Stimulated activated naive B cell treated with anti-CD40 and anti-IgM and Interleukin-4, amounts not matched to agents 10 μg/mL and 1 μg/mL and 100 μg/mL, for 72 hours (primary cell): ENCODE measurements around the gene PNPO.
"Not testable (repeated sequence)": the region's sequence is repeated elsewhere in the genome, so short reads cannot be mapped to it uniquely, and the experiment has no call there.

Experiments used
- ATAC-seq, 2 donors: fragments of 150-1000 bp; cut with Tn5 transposase; replicated peaks; 2 replicates each; pipeline ENCODE4 v1.10.0; 2021; ENCODE audit warnings: moderate library complexity in 1 of 2
- DNase-seq: peaks from one replicate; pipeline ENCODE4 v3.0.0; 2021
- H3K27ac Mint-ChIP-seq: one replicate; pipeline ENCODE4 v1.8.0; 2022; ENCODE audit warnings: mild to moderate bottlenecking, mixed read lengths
- H3K27me3 Mint-ChIP-seq, 2 donors: one replicate each; pipeline ENCODE4 v1.8.0; 2022; ENCODE audit warnings: mixed read lengths in 2 of 2
- H3K36me3 Mint-ChIP-seq, 2 donors: one replicate each; pipeline ENCODE4 v1.8.0; 2022; ENCODE audit warnings: mixed read lengths in 2 of 2, mild to moderate bottlenecking in 1 of 2
- H3K4me1 Mint-ChIP-seq, 2 donors: one replicate each; pipeline ENCODE4 v1.8.0; 2022; ENCODE audit warnings: mixed read lengths in 2 of 2, mild to moderate bottlenecking in 1 of 2
- H3K4me3 Mint-ChIP-seq, 2 donors: one replicate each; pipeline ENCODE4 v1.8.0; 2022; ENCODE audit warnings: mild to moderate bottlenecking in 2 of 2, mixed read lengths in 2 of 2, moderate library complexity in 1 of 2
- H3K9me3 Mint-ChIP-seq, 2 donors: one replicate each; pipeline ENCODE4 v1.8.0; 2022; ENCODE audit warnings: mixed read lengths in 2 of 2, mild to moderate bottlenecking in 1 of 2

The PNPO gene

DNA sequence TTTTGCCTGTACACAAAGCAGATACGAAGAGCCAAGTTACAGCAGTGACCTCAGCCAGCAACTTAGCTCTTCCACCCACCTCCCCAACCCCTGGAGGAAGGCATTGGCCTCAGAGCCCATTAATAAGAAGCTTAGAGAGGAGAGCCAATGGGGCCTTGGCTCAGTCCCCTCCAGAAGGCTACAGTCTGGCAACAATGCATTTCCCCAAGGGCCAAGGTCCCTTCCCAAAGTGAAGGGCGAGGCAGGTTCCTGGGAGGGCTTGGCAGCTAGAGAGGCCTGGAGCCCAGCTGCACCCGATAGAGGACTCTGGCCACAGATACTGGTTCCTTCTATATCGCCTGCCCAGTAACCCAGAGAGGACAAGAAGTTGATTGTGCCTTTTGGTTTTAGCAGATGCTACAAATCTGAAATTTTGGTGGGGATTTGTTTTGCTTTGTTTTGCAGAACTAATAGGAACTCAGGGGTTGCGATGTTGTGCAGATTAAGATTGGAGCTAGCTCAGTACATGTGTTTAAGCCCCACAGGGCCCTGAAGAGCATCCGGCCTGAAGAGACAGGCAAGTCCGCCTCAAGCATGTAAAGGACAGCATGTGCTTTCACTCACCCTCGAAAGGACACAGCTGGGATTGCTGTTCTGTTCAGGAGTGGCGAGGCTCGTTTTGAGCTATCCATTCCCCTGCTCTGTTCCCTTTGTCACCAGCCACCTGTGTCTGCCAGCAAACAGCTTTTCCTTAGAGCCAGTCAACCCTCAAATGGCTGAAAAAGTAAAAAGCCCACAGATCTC is 12.0 kb upstream of the PNPO start:
- DNase-seq, result no peak
- Mint-ChIP-seq H3K9me3 (no peaks in the 10 kb centered on the region), H3K27me3 (no peaks in the 10 kb centered on the region), H3K4me1 (peaks cover 5 to 8% of the 10 kb centered on the region in 2 donors), H3K27ac (no peak overlapping the region), H3K4me3 (no peak overlapping the region), H3K36me3 (peaks cover 27 to 42% of the 10 kb centered on the region in 2 donors)
- ATAC-seq, result no peak

DNA sequence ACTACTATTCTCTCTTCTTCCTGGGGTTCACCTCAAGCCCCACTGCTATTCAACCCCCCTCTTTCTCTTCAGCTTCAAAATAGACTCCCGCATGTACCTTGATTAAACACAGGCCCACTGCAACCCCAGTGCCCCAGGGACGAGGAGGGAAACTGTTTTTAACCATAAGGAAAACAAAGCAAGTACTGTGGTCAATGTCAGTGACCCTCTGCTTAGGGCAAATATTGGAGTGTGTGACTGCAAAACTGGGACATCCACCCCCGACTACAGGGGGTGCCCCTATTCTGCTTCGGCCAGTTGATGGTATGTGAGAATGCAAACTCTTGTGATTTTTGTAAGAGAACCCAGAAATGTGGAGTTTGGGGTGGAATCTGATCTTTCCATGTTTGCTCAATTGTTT is 9.5 kb upstream of the PNPO start:
- no peaks in the 10 kb centered on the region for H3K9me3 Mint-ChIP-seq
- H3K27ac Mint-ChIP-seq, result peak overlapping the region; percentile 9
- no peak overlapping the region for H3K4me3 Mint-ChIP-seq
- DNase-seq (no peak), ATAC-seq (no peak)
- H3K36me3 Mint-ChIP-seq, result peaks cover 22 to 39% of the 10 kb centered on the region in 2 donors
- peaks cover 12 to 13% of the 10 kb centered on the region in 2 donors for H3K4me1 Mint-ChIP-seq
- H3K27me3 Mint-ChIP-seq, result no peaks in the 10 kb centered on the region

- Mint-ChIP-seq H3K4me1 (peaks cover 13 to 20% of the 10 kb centered on the region in 2 donors), H3K36me3 (peaks cover 14 to 23% of the 10 kb centered on the region in 2 donors), H3K4me3 (no peak overlapping the region), H3K27me3 (no peaks in the 10 kb centered on the region), H3K27ac (peak overlapping the region; percentile 75), H3K9me3 (no peaks in the 10 kb centered on the region)
- ATAC-seq (no peak), DNase-seq (no peak)
Measured at GRCh38 chr17:47934856-47935255, 6.5 kb upstream of the PNPO start.

- peaks cover 14 to 23% of the 10 kb centered on the region in 2 donors for H3K36me3 Mint-ChIP-seq
- H3K4me3 Mint-ChIP-seq, DNase-seq, ATAC-seq, H3K27ac Mint-ChIP-seq, H3K9me3 Mint-ChIP-seq, H3K27me3 Mint-ChIP-seq: not testable (repeated sequence)
- H3K4me1 Mint-ChIP-seq, result peaks cover 19 to 26% of the 10 kb centered on the region in 2 donors
Measured at GRCh38 chr17:47935468-47935867, 5.9 kb upstream of the PNPO start.

DNA sequence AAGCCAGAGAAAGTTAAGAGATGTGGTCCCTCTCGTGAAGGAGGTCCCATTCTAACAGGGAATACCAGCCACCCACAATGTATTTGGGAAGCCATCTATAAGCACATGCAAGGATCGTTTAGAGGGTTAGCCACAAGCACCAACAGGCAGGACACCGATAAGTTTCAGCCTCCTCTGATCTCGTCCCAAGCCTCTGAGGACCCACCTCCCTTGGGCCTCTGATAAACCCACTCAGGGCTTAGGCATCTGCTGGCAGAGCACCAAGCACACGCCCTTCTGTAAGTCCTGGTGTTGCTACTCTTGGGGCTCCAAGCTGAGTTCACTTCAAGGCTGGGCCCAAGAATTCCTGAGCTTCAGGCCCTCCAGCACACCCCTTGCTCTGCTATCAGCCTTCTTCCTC is 5.4 kb upstream of the PNPO start:
- ATAC-seq (no peak), DNase-seq (no peak)
- Mint-ChIP-seq H3K27ac (no peak overlapping the region), H3K4me1 (peaks cover 22 to 31% of the 10 kb centered on the region in 2 donors), H3K9me3 (peaks cover 2 to 3% of the 10 kb centered on the region in 2 donors), H3K36me3 (peaks cover 16 to 26% of the 10 kb centered on the region in 2 donors), H3K4me3 (no peak overlapping the region), H3K27me3 (no peaks in the 10 kb centered on the region)

DNA sequence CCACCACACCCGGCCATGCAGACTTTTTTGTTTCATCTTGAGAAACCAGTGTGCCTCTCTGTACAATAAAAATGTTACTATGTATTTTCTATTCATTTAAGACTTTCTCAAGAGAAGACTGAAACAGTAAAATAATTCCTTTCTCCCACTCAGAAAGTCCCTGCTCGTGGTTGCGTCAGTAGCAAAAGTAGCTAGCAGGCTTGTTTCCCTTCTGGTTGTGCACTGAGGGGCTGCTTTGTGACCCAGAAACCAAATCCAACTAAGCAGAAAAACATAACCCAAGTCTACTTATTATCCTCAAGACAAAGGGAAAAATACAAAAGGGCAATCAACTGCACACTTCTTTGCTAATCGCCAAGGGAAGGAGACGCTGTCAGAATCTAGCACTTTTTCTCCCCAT is 3.4 kb upstream of the PNPO start:
- no peak overlapping the region for H3K4me3 Mint-ChIP-seq
- H3K4me1 Mint-ChIP-seq, result peaks cover 31 to 45% of the 10 kb centered on the region in 2 donors
- H3K27ac Mint-ChIP-seq, result no peak overlapping the region
- ATAC-seq (no peak), DNase-seq (no peak)
- H3K36me3 Mint-ChIP-seq, result peaks cover 17 to 26% of the 10 kb centered on the region in 2 donors
- H3K27me3 Mint-ChIP-seq, result no peaks in the 10 kb centered on the region
- peaks cover 5% of the 10 kb centered on the region in 2 donors for H3K9me3 Mint-ChIP-seq

DNA sequence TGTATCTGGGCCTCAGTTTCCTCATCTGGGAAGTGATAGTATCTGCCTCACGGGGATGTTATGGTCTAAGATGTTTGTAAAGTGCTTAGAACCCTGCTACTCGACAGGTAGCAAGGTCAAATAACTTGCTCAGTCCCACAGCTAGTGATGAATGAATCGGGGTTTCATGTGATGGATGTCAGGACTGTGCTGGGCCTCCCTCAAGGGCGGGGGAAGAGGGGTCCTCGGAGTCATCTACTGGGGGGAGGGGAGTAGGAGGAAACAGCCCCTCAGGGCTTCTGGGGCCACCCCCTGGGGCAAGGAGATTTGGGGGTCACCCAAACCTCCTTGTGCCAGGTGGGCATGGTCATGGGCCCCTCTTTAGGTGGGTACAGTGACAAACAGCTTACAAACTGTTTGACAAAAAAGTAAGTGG is 732 bp downstream of the PNPO start:
- ATAC-seq (no peak), DNase-seq (no peak)
- peaks cover 44 to 70% of the 10 kb centered on the region in 2 donors for H3K4me1 Mint-ChIP-seq
- H3K36me3 Mint-ChIP-seq, result peaks cover 26 to 41% of the 10 kb centered on the region in 2 donors
- peaks cover 5% of the 10 kb centered on the region in 2 donors for H3K9me3 Mint-ChIP-seq
- H3K27me3 Mint-ChIP-seq, result no peaks in the 10 kb centered on the region
- H3K27ac Mint-ChIP-seq, result peak overlapping the region; percentile 96
- peak overlapping the region; percentile 91 to 93 for H3K4me3 Mint-ChIP-seq

DNA sequence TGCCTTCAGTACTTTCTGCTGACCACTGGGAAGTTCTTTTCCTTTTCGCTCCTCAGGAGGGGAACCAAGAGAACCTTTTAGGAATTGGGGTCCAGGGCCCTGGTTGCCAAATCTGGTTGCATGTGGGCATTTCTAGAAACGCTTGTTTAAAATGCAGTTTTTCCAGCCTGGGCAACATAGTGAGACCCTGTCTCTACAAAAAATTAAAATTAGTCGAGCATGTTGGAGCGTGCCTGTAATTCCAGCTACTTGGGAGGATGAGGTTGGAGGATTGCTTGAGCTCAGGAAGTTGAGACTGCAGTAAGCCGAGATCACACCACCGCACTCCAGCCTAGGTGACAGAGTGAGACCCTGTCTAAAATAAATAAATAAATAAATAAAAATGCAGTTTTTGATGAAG is 1.2 kb downstream of the PNPO start:
- Mint-ChIP-seq H3K4me1 (peaks cover 44 to 72% of the 10 kb centered on the region in 2 donors), H3K27ac (no peak overlapping the region), H3K9me3 (peaks cover 5% of the 10 kb centered on the region in 2 donors), H3K36me3 (peaks cover 26 to 45% of the 10 kb centered on the region in 2 donors), H3K27me3 (no peaks in the 10 kb centered on the region), H3K4me3 (peak overlapping the region; percentile 91 to 93)
- DNase-seq, result no peak
- no peak for ATAC-seq

DNA sequence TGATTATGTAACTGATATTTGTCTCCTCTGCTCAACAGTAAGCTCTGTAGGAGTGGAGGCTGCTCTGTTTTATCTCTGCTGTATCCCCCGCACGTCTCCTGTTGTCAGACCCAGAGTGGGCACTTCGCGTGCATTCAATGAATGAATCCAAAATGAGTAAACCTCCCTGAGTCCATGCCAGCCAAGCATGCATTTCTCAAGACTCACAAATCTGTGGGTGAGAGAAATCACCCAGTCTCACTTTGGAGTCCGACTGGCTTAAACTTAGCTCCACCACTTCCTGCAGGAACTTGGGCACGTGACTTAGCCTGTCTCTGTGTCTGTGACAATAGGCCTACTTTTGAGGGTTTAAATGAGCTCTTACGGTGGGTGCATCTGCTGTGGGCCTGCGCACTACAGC is 3.7 kb downstream of the PNPO start:
- Mint-ChIP-seq H3K36me3 (peaks cover 28 to 65% of the 10 kb centered on the region in 2 donors), H3K4me3 (no peak overlapping the region), H3K27me3 (no peaks in the 10 kb centered on the region), H3K4me1 (peaks cover 54 to 81% of the 10 kb centered on the region in 2 donors), H3K27ac (peak overlapping the region; percentile 11), H3K9me3 (peaks cover 5% of the 10 kb centered on the region in 2 donors)
- no peak for DNase-seq
- no peak for ATAC-seq

GRCh38 chr17:47945529-47946508 is 4.4 kb downstream of the PNPO start:
- peak overlapping the region; percentile 20 for H3K27ac Mint-ChIP-seq
- peaks cover 27 to 68% of the 10 kb centered on the region in 2 donors for H3K36me3 Mint-ChIP-seq
- peaks cover 4% of the 10 kb centered on the region in 2 donors for H3K9me3 Mint-ChIP-seq
- DNase-seq (no peak), ATAC-seq (no peak)
- no peaks in the 10 kb centered on the region for H3K27me3 Mint-ChIP-seq
- no peak overlapping the region for H3K4me3 Mint-ChIP-seq
- H3K4me1 Mint-ChIP-seq, result peaks cover 50 to 75% of the 10 kb centered on the region in 2 donors

DNA sequence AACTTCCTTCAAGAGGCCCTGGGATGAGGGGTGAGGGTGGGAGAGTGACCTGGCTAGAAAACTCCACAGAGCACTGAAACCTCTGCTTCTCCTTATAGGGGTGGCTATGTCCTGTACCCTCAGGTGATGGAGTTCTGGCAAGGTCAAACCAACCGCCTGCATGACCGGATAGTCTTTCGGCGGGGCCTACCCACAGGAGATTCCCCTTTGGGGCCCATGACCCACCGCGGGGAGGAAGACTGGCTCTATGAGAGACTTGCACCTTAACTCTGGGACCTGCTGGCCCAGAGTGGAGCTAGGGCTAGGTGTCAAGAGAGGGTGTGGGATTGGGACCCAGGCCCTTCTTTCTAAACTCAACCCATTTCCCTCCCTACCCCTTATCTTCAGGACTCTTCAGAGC is 5.1 kb downstream of the PNPO start:
- ATAC-seq (no peak), DNase-seq (no peak)
- H3K9me3 Mint-ChIP-seq, result no peaks in the 10 kb centered on the region
- H3K27me3 Mint-ChIP-seq, result no peaks in the 10 kb centered on the region
- no peak overlapping the region for H3K4me3 Mint-ChIP-seq
- peaks cover 23 to 64% of the 10 kb centered on the region in 2 donors for H3K36me3 Mint-ChIP-seq
- peak overlapping the region; percentile 20 for H3K27ac Mint-ChIP-seq
- peaks cover 46 to 70% of the 10 kb centered on the region in 2 donors for H3K4me1 Mint-ChIP-seq

DNA sequence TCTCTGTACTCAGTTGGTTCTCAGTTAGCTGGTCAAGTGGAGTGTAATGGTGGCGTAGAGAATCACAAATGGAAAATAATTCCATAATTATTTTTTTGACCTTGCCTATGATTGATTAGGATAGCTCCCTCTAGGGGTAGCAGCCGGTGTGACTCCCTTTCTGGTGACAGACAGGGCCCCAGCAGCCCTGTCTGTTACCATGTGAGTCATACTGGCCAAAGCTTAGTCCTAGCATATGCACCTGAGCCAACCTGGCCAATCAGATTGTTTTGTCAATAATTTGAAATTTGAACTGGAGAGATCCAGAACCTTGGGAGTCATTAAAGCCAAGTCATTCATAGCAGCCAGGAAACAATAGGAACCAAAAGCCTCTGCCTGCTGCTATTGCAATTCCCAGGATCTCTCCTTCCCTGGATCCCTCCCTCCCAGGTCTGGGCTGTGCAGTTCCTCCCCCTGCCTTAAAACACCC is 5.6 kb downstream of the PNPO start:
- DNase-seq, result peak; percentile 54

GRCh38 chr17:47948706-47949196 is 7.4 kb downstream of the PNPO start:
- Mint-ChIP-seq H3K9me3 (no peaks in the 10 kb centered on the region), H3K27ac (peak overlapping the region; percentile 85), H3K27me3 (no peaks in the 10 kb centered on the region), H3K4me3 (peak overlapping the region; percentile 62 to 77), H3K36me3 (peaks cover 33 to 74% of the 10 kb centered on the region in 2 donors), H3K4me1 (peaks cover 43 to 62% of the 10 kb centered on the region in 2 donors)
- ATAC-seq (peak; percentile 10), DNase-seq (no peak)

More for the DNA sequence above, 5.6 kb downstream of the PNPO start:
- no peak overlapping the region for H3K4me3 Mint-ChIP-seq
- no peaks in the 10 kb centered on the region for H3K27me3 Mint-ChIP-seq
- peak; percentile 89 to 90 for ATAC-seq
- H3K36me3 Mint-ChIP-seq, result peaks cover 21 to 67% of the 10 kb centered on the region in 2 donors
- no peak overlapping the region for H3K27ac Mint-ChIP-seq
- H3K4me1 Mint-ChIP-seq, result peaks cover 47 to 70% of the 10 kb centered on the region in 2 donors
- H3K9me3 Mint-ChIP-seq, result no peaks in the 10 kb centered on the region

GRCh38 chr17:47949197-47949759 is 7.9 kb downstream of the PNPO start:
- H3K27me3 Mint-ChIP-seq, result no peaks in the 10 kb centered on the region
- DNase-seq (peak; percentile 62), ATAC-seq (peak; percentile 77 to 84)
- H3K4me3 Mint-ChIP-seq, result peak overlapping the region; percentile 62 to 77
- H3K27ac Mint-ChIP-seq, result peak overlapping the region; percentile 85
- H3K36me3 Mint-ChIP-seq, result peaks cover 34 to 72% of the 10 kb centered on the region in 2 donors
- no peaks in the 10 kb centered on the region for H3K9me3 Mint-ChIP-seq
- H3K4me1 Mint-ChIP-seq, result peaks cover 41 to 58% of the 10 kb centered on the region in 2 donors
